ENCODE results near the gene SLC22A16. TPM values are rescaled to one million over a fixed set of nuclear protein-coding genes. Genes with fewer than 3 reads are reported as not detected.
"Not testable (repeated sequence)": the region's sequence is repeated elsewhere in the genome, so short reads cannot be mapped to it uniquely, and the experiment has no call there.

The SLC22A16 gene
- total RNA-seq, 3 donors from 2014 or later: 0.15 to 2.9 (median 0.33) TPM

DNA sequence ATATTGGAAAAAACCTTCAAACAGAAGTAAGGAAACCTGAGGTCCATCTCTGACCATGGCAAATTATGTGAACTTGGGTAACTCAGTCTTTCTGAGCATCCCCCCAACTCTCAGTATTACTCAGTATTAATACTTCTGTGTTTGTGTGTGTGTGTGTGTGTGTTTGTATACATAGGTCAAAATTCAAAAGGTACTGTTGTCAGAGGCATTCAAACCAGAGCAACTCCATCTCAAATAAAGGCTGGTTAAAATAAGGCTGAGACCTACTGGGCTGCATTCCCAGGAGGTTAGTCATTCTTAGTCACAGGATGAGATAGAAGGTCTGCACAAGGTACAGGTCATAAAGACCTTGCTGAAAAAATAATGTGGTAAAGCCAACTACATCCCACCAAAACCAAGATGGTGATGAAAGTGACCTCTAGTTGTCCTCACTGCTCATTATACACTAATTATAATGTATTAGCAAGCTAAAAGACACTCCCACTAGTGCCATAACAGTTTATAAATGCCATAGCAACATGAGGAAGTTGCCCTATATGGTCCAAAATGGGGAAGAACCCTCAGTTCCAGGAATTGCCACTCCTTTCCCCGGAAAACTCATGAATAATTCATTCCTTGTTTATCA is 33.3 kb upstream of the SLC22A16 start:
- peak in 1 of 2 donors; percentile 45 for DNase-seq (ENCODE audit: low spot score in 2 of 2)
- H3K4me3 ChIP-seq: no peak overlapping the region
- TF ChIP-seq, protein P1, sequence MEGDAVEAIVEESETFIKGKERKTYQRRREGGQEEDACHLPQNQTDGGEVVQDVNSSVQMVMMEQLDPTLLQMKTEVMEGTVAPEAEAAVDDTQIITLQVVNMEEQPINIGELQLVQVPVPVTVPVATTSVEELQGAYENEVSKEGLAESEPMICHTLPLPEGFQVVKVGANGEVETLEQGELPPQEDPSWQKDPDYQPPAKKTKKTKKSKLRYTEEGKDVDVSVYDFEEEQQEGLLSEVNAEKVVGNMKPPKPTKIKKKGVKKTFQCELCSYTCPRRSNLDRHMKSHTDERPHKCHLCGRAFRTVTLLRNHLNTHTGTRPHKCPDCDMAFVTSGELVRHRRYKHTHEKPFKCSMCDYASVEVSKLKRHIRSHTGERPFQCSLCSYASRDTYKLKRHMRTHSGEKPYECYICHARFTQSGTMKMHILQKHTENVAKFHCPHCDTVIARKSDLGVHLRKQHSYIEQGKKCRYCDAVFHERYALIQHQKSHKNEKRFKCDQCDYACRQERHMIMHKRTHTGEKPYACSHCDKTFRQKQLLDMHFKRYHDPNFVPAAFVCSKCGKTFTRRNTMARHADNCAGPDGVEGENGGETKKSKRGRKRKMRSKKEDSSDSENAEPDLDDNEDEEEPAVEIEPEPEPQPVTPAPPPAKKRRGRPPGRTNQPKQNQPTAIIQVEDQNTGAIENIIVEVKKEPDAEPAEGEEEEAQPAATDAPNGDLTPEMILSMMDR (IDR thresholded peaks at IDR 0.05): no peak
- no peak for TF ChIP-seq POLR2AphosphoS5 (IDR thresholded peaks at IDR 0.05)
- no peak for TF ChIP-seq POLR2A (IDR thresholded peaks at IDR 0.05)
- no peaks in the 10 kb centered on the region for H3K36me3 ChIP-seq
- H3K9me3 ChIP-seq: no peaks in the 10 kb centered on the region
- H3K27ac ChIP-seq: peak overlapping the region in 1 of 2 donors; percentile 30
- intact Hi-C loops (cut with DNase I; ENCODE audit: low total_unique reads): no loop called here
- no peaks in the 10 kb centered on the region for H3K27me3 ChIP-seq
- no peaks in the 10 kb centered on the region for H3K4me1 ChIP-seq

DNA sequence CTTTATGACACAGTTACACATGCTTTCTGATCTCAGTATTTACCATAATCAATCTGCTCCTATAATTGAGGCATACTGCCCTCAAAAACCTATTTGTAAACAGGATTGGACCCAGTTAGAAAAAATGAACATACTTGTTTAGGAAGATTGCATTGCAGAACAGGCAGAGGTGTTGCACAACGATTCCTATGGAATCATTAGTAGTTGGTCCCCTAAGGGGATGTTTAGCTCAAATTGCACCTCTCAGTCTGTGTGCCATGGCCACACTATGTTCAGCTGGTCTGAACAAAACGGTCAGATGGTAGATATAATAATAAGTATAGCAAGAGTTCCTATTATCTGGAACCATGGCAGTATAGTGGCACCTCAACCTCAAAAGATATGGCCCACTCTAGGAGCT is 28.5 kb upstream of the SLC22A16 start:
- DNase-seq (ENCODE audit: low spot score in 2 of 2); intact Hi-C loops (cut with DNase I; ENCODE audit: low total_unique reads); H3K36me3 ChIP-seq: not testable (repeated sequence)

DNA sequence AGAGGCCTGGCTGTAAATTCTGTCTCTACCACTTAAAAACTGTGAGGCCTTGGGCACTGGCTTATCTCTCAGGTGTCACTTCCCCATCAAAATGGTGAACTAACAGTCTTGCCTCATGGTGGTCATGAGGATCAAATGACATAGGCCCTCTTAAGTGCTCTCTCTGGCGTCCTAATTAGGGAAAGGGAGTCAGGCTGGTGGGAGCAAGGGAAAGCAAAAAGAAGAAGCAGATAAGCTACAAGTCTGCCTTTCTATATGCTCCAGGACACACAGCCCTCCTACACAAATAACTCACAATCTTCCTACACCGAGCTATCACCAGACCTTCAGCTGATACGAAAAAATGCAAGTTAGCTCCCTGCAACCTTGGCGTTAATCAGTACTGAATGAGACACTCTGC is 19.5 kb upstream of the SLC22A16 start:
- no peaks in the 10 kb centered on the region for H3K9me3 ChIP-seq
- intact Hi-C loops (cut with DNase I; ENCODE audit: low total_unique reads): no loop called here
- H3K36me3 ChIP-seq: no peaks in the 10 kb centered on the region
- H3K27ac ChIP-seq: no peak overlapping the region
- TF ChIP-seq POLR2AphosphoS5 (IDR thresholded peaks at IDR 0.05) (no peak), POLR2A (IDR thresholded peaks at IDR 0.05) (no peak)
- TF ChIP-seq, protein P1 (IDR thresholded peaks at IDR 0.05): no peak
- no peak overlapping the region for H3K4me3 ChIP-seq
- H3K27me3 ChIP-seq: no peaks in the 10 kb centered on the region
- DNase-seq (ENCODE audit: low spot score in 2 of 2): no peak
- H3K4me1 ChIP-seq: no peaks in the 10 kb centered on the region

More for the DNA sequence above, 28.5 kb upstream of the SLC22A16 start:
- H3K9me3 ChIP-seq, H3K4me3 ChIP-seq, H3K27ac ChIP-seq, H3K4me1 ChIP-seq, H3K27me3 ChIP-seq: not testable (repeated sequence)

DNA sequence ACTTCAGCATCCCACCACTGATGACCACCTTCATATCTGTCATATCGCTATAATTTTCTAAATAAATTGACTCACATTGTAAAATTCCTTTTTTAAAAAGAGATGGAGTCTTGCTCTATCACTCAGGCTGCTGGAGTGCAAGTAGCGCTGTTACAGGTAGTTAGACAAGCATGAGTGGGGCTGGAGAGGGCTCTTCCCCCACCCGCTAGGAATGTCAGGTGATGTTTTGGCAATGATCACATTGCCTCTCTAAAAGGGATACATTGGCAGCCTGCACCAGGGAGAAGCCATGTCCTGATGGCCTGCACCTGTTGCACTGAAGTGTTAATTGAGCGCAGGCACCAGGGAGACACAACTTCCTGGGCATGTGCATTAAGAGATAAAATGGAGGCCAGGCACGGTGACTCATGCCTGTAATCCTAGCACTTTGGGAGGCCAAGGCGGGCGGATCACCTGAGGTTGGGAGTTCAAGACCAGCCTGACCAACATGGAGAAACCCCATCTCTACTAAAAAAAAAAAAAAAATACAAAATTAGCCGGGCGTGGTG is 16.9 kb upstream of the SLC22A16 start:
- intact Hi-C loops (cut with DNase I; ENCODE audit: low total_unique reads): no loop called here
- DNase-seq (ENCODE audit: low spot score in 2 of 2): no peak
- no peak overlapping the region for H3K4me3 ChIP-seq
- no peak overlapping the region for H3K27ac ChIP-seq
- no peaks in the 10 kb centered on the region for H3K27me3 ChIP-seq
- no peaks in the 10 kb centered on the region for H3K4me1 ChIP-seq
- H3K36me3 ChIP-seq: no peaks in the 10 kb centered on the region
- H3K9me3 ChIP-seq: no peaks in the 10 kb centered on the region
- TF ChIP-seq POLR2A (IDR thresholded peaks at IDR 0.05) (no peak), POLR2AphosphoS5 (IDR thresholded peaks at IDR 0.05) (no peak)
- TF ChIP-seq, protein P1 (IDR thresholded peaks at IDR 0.05): no peak

DNA sequence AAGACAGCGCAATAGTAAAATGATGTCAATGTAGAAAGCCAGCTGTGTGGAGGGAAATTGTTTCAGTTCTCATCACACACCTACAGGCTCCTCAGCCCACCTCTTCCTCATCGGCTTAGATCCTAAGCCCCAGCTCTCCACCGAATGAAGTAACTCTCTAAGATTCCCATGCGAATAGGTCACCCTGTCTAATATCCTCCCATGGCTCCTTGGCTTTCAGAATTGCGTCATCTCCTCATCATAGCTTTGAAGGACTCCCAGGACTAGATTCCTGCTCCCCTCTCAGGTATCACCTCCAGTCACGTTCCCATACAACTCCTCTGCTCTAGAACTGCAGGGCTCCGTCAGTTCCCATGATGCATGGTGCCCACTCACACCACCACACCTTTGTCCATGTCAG is 16.2 kb upstream of the SLC22A16 start:
- Histone ChIP-seq H3K27ac (peak overlapping the region in 1 of 2 donors; percentile 19), H3K4me1 (no peaks in the 10 kb centered on the region), H3K9me3 (no peaks in the 10 kb centered on the region), H3K4me3 (no peak overlapping the region), H3K27me3 (no peaks in the 10 kb centered on the region), H3K36me3 (no peaks in the 10 kb centered on the region)
- TF ChIP-seq POLR2A (IDR thresholded peaks at IDR 0.05): no peak
- no peak for TF ChIP-seq POLR2AphosphoS5 (IDR thresholded peaks at IDR 0.05)
- TF ChIP-seq, protein P1 (IDR thresholded peaks at IDR 0.05): no peak
- no peak for DNase-seq (ENCODE audit: low spot score in 2 of 2)
- intact Hi-C loops (cut with DNase I; ENCODE audit: low total_unique reads): no loop called here

All from breast epithelium (tissue), 4 donors.